GM18526 (cell line): ENCODE data around the gene GIMAP5.

Source experiments
- POLR2A ChIP-seq: IDR thresholded peaks from 3 replicates; pipeline ENCODE4 v1.6.1; 2011; ENCODE audit not compliant: insufficient read length; ENCODE audit errors: extremely low read depth

Gene GIMAP5

GRCh38 chr7:150745876-150746275, 8.7 kb downstream of the GIMAP5 start:
- no peak for TF ChIP-seq POLR2A

GRCh38 chr7:150746921-150747320, 9.7 kb downstream of the GIMAP5 start:
- TF ChIP-seq POLR2A: no peak

GRCh38 chr7:150748376-150748775, 11.2 kb downstream of the GIMAP5 start:
- TF ChIP-seq POLR2A: no peak

- TF ChIP-seq POLR2A: no peak
Observed at GRCh38 chr7:150751702-150752101, 14.5 kb downstream of the GIMAP5 start.

- TF ChIP-seq POLR2A: no peak
Observed at GRCh38 chr7:150753239-150753638, 16.0 kb downstream of the GIMAP5 start.

GRCh38 chr7:150753826-150754603, 16.8 kb downstream of the GIMAP5 start:
- TF ChIP-seq POLR2A: no peak

- no peak for TF ChIP-seq POLR2A
Observed at GRCh38 chr7:150754951-150755350, 17.7 kb downstream of the GIMAP5 start.

GRCh38 chr7:150755473-150756099, 18.4 kb downstream of the GIMAP5 start:
- TF ChIP-seq POLR2A: no peak

- TF ChIP-seq POLR2A: no peak
Observed at GRCh38 chr7:150756166-150756565, 18.9 kb downstream of the GIMAP5 start.

- no peak for TF ChIP-seq POLR2A
Observed at GRCh38 chr7:150756858-150757257, 19.6 kb downstream of the GIMAP5 start.

- TF ChIP-seq POLR2A: no peak
Observed at GRCh38 chr7:150759479-150759878, 22.3 kb downstream of the GIMAP5 start.

GRCh38 chr7:150766334-150766709, 29.1 kb downstream of the GIMAP5 start:
- no peak for TF ChIP-seq POLR2A

- TF ChIP-seq POLR2A: no peak
Observed at GRCh38 chr7:150769768-150770167, 32.5 kb downstream of the GIMAP5 start.

GRCh38 chr7:150778014-150778737, 41.0 kb downstream of the GIMAP5 start:
- no peak for TF ChIP-seq POLR2A

- no peak for TF ChIP-seq POLR2A
Observed at GRCh38 chr7:150778738-150779301, 41.6 kb downstream of the GIMAP5 start.

- TF ChIP-seq POLR2A: no peak
Observed at GRCh38 chr7:150780292-150780691, 43.1 kb downstream of the GIMAP5 start.

- no peak for TF ChIP-seq POLR2A
Observed at GRCh38 chr7:150781103-150781502, 43.9 kb downstream of the GIMAP5 start.
